Panc1 (cell line): ENCODE measurements around the gene SUSD6.

Experiments
- CTCF ChIP-seq: fragments of 450-650 bp; IDR thresholded peaks from 2 replicates; pipeline ENCODE4 v1.5.1; 2017; ENCODE audit warnings: mild to moderate bottlenecking
- POLR2AphosphoS5 ChIP-seq: IDR thresholded peaks from 2 replicates; pipeline ENCODE4 v1.6.1; 2012; ENCODE audit warnings: mild to moderate bottlenecking, low read depth, low read length, moderate library complexity
- REST ChIP-seq, 2 experiments: IDR thresholded peaks; 2 replicates each; pipeline ENCODE4 v1.6.1; 2011 to 2012; ENCODE audit warnings: low read depth in 2 of 2, control low read depth in 1 of 2, low read length in 1 of 2, mild to moderate bottlenecking in 1 of 2, moderate library complexity in 1 of 2; ENCODE audit not compliant: insufficient read depth in 1 of 2
- SIN3A ChIP-seq: IDR thresholded peaks from 2 replicates; pipeline ENCODE4 v1.6.1; 2012; ENCODE audit warnings: low read depth, mild to moderate bottlenecking, low read length, moderate library complexity, borderline replicate concordance; ENCODE audit not compliant: insufficient read depth

- TF ChIP-seq CTCF (peak; percentile 34; the same call in 1 of the 2 replicates), POLR2AphosphoS5 (no peak), REST (IDR thresholded peaks at IDR 0.05; ENCODE audit: insufficient read depth in 1 of 2, low read depth in 2 of 2, low read length in 1 of 2) (no peak), SIN3A (no peak)
Measured at GRCh38 chr14:69612783-69613130, 1.4 kb downstream of the SUSD6 start.
